WTC11 (cell line): ENCODE data around the gene ATG7. TPM values are rescaled to one million over a fixed set of nuclear protein-coding genes. Genes with fewer than 3 reads are reported as not detected.

Source experiments
- ATAC-seq: fragments of 200-7000 bp; cut with Tn5 transposase; 2 replicates; pipeline ENCODE4 v1.10.0; 2021; ENCODE audit warnings: mild to moderate bottlenecking, moderate library complexity
- CTCF ChIA-PET: fragments of 300-600 bp; sonication (Branson Sonifier 250); formaldehyde crosslinking; loops from one replicate; lab custom pipeline; 2021; ENCODE audit warnings: antibody characterized with exemption; lab: Charles Lee
- POLR2A ChIA-PET: fragments of 350-600 bp; sonication (Branson Sonifier 250); formaldehyde crosslinking; loops from one replicate; lab custom pipeline; 2021; ENCODE audit warnings: antibody characterized with exemption; lab: Charles Lee
- DNase-seq: peaks from one replicate; pipeline ENCODE4 v3.0.0; 2021; ENCODE audit warnings: low spot score
- H3K27ac Mint-ChIP-seq: 2 replicates; pipeline ENCODE4 v1.8.0; 2021; ENCODE audit warnings: mixed read lengths
- H3K27me3 Mint-ChIP-seq: 2 replicates; pipeline ENCODE4 v1.8.0; 2021; ENCODE audit warnings: low read depth, mild to moderate bottlenecking, moderate library complexity, mixed read lengths
- H3K36me3 Mint-ChIP-seq: 2 replicates; pipeline ENCODE4 v1.8.0; 2021; ENCODE audit warnings: mixed read lengths
- H3K4me1 Mint-ChIP-seq: 2 replicates; pipeline ENCODE4 v1.8.0; 2022; ENCODE audit warnings: mixed read lengths
- H3K4me3 Mint-ChIP-seq: 2 replicates; pipeline ENCODE4 v1.8.0; 2021; ENCODE audit warnings: mild to moderate bottlenecking, moderate library complexity, mixed read lengths
- H3K9me3 Mint-ChIP-seq: 2 replicates; pipeline ENCODE4 v1.8.0; 2021; ENCODE audit warnings: mixed read lengths
- ETV6 ChIP-seq: sonication (generic); formaldehyde crosslinking; IDR thresholded peaks from 2 replicates; pipeline ENCODE4 v1.8.1; 2022; ENCODE audit warnings: mild to moderate bottlenecking, missing genetic modification reagents
- JAZF1 ChIP-seq: fragments of 250-450 bp; sonication (Bioruptor Pico); IDR thresholded peaks from 2 replicates; pipeline ENCODE4 v1.9.0; 2021; ENCODE audit warnings: moderate library complexity, mild to moderate bottlenecking, inconsistent platforms
- JUN ChIP-seq: sonication (generic); formaldehyde crosslinking; IDR thresholded peaks from 2 replicates; pipeline ENCODE4 v1.8.0; 2023; ENCODE audit warnings: mild to moderate bottlenecking, missing genetic modification reagents
- KAT7 ChIP-seq: sonication (generic); formaldehyde crosslinking; IDR thresholded peaks from 2 replicates; pipeline ENCODE4 v1.8.1; 2023; ENCODE audit warnings: missing genetic modification reagents, mild to moderate bottlenecking, borderline replicate concordance
- NFE2L1 ChIP-seq: sonication (generic); formaldehyde crosslinking; IDR thresholded peaks from 2 replicates; pipeline ENCODE4 v1.8.1; 2023; ENCODE audit warnings: missing genetic modification reagents
- PRRX2 ChIP-seq: fragments of 250-450 bp; sonication (Bioruptor Pico); IDR thresholded peaks from 2 replicates; pipeline ENCODE4 v1.8.0; 2021; ENCODE audit warnings: mild to moderate bottlenecking
- TCF7 ChIP-seq: sonication (generic); formaldehyde crosslinking; IDR thresholded peaks from 2 replicates; pipeline ENCODE4 v1.8.0; 2022; ENCODE audit warnings: mild to moderate bottlenecking, low read depth, missing genetic modification reagents, moderate library complexity
- TEAD4 ChIP-seq: sonication (generic); formaldehyde crosslinking; IDR thresholded peaks from 2 replicates; pipeline ENCODE4 v1.8.0; 2022; ENCODE audit warnings: mild to moderate bottlenecking, missing genetic modification reagents
- ZNF317 ChIP-seq: sonication (generic); formaldehyde crosslinking; IDR thresholded peaks from 2 replicates; pipeline ENCODE4 v1.8.1; 2023; ENCODE audit warnings: low read depth, mild to moderate bottlenecking, moderate library complexity, missing genetic modification reagents, borderline replicate concordance
- total RNA-seq: library from RNA; stranded (reverse); gene quantifications from 3 replicates; pipeline ENCODE4 v1.2.3, GENCODE V29; 2021
- TF ChIP-seq, protein P1 (sequence below): sonication (generic); formaldehyde crosslinking; IDR thresholded peaks from 2 replicates; pipeline ENCODE4 v1.8.1; 2022; ENCODE audit warnings: mild to moderate bottlenecking, moderate library complexity, missing genetic modification reagents
- TF ChIP-seq, protein P2 (sequence below): sonication (generic); formaldehyde crosslinking; IDR thresholded peaks from 2 replicates; pipeline ENCODE4 v1.8.0; 2022; ENCODE audit warnings: mild to moderate bottlenecking, missing genetic modification reagents
- TF ChIP-seq, protein P3 (sequence below): fragments of 200-600 bp; IDR thresholded peaks from 2 replicates; pipeline ENCODE4 v1.8.0; 2022; ENCODE audit warnings: antibody characterized with exemption
- TF ChIP-seq, protein P4 (sequence below): sonication (generic); formaldehyde crosslinking; IDR thresholded peaks from 2 replicates; pipeline ENCODE4 v1.8.1; 2023; ENCODE audit warnings: mild to moderate bottlenecking, missing genetic modification reagents, borderline replicate concordance
- TF ChIP-seq, protein P5 (sequence below): sonication (generic); formaldehyde crosslinking; IDR thresholded peaks from 2 replicates; pipeline ENCODE4 v1.8.0; 2023; ENCODE audit warnings: mild to moderate bottlenecking, missing genetic modification reagents
- TF ChIP-seq, protein P6 (sequence below): sonication (generic); formaldehyde crosslinking; IDR thresholded peaks from 2 replicates; pipeline ENCODE4 v1.8.1; 2023; ENCODE audit warnings: mild to moderate bottlenecking, missing genetic modification reagents, moderate library complexity
- TF ChIP-seq, protein P7 (sequence below): fragments of 250-450 bp; sonication (Bioruptor Pico); IDR thresholded peaks from 2 replicates; pipeline ENCODE4 v2.1.2; 2022; ENCODE audit warnings: mild to moderate bottlenecking, moderate library complexity
- TF ChIP-seq, protein P8 (sequence below): sonication (generic); formaldehyde crosslinking; IDR thresholded peaks from 2 replicates; pipeline ENCODE4 v1.8.0; 2022; ENCODE audit warnings: mild to moderate bottlenecking, missing genetic modification reagents
- TF ChIP-seq, protein P9 (sequence below): fragments of 250-450 bp; sonication (Bioruptor Pico); IDR thresholded peaks from 2 replicates; pipeline ENCODE4 v1.9.0; 2021; ENCODE audit warnings: mild to moderate bottlenecking

The ATG7 gene
- total RNA-seq, 1 experiment from 2014 or later: 17.5 TPM

DNA sequence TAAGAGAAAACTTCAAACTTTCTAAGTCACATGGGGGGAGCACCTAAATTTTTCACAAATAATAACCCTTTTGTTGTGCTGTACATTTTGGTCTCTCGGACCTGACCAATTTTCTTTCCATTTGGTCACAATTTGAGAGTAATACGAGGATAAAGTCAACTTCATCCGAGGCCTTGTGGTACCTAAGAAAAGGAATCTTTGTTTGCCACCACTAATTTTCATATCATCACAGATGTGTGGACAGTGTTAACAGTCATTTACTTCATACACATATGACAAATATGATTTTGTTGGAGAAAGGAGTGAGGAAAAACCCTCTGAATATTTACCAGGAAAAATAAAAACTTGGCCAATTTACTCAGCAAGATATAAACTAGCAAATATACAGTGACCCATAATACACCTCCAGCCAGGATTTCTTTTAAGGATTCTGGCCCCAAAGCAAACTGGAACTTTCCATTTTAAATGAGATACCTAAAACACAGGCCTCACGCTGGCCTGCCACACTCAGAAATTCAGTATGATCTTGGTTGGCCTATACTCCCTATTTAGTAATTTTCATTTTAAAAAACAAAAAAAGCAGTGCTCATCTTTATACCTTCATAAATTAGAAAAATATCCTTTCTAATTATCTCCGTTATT, 330.8 kb downstream of the ATG7 start:
- CTCF ChIA-PET: no interaction called here
- Mint-ChIP-seq H3K4me1 (peaks cover 71% of the 10 kb centered on the region), H3K27me3 (no peaks in the 10 kb centered on the region), H3K4me3 (no peak overlapping the region), H3K36me3 (peaks cover 20% of the 10 kb centered on the region), H3K27ac (peak overlapping the region; percentile 76), H3K9me3 (peaks cover 3% of the 10 kb centered on the region; the same call in 1 of the 2 replicates)
- DNase-seq: no peak
- no peak for ATAC-seq
- POLR2A ChIA-PET: no interaction called here
- TF ChIP-seq, protein P1, sequence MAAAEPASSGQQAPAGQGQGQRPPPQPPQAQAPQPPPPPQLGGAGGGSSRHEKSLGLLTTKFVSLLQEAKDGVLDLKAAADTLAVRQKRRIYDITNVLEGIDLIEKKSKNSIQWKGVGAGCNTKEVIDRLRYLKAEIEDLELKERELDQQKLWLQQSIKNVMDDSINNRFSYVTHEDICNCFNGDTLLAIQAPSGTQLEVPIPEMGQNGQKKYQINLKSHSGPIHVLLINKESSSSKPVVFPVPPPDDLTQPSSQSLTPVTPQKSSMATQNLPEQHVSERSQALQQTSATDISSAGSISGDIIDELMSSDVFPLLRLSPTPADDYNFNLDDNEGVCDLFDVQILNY (CRISPR knock-in tag): no peak
- TF ChIP-seq, protein P2, sequence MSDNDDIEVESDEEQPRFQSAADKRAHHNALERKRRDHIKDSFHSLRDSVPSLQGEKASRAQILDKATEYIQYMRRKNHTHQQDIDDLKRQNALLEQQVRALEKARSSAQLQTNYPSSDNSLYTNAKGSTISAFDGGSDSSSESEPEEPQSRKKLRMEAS (CRISPR knock-in tag): no peak
- TF ChIP-seq, protein P3, sequence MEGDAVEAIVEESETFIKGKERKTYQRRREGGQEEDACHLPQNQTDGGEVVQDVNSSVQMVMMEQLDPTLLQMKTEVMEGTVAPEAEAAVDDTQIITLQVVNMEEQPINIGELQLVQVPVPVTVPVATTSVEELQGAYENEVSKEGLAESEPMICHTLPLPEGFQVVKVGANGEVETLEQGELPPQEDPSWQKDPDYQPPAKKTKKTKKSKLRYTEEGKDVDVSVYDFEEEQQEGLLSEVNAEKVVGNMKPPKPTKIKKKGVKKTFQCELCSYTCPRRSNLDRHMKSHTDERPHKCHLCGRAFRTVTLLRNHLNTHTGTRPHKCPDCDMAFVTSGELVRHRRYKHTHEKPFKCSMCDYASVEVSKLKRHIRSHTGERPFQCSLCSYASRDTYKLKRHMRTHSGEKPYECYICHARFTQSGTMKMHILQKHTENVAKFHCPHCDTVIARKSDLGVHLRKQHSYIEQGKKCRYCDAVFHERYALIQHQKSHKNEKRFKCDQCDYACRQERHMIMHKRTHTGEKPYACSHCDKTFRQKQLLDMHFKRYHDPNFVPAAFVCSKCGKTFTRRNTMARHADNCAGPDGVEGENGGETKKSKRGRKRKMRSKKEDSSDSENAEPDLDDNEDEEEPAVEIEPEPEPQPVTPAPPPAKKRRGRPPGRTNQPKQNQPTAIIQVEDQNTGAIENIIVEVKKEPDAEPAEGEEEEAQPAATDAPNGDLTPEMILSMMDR: no peak
- TF ChIP-seq, protein P4, sequence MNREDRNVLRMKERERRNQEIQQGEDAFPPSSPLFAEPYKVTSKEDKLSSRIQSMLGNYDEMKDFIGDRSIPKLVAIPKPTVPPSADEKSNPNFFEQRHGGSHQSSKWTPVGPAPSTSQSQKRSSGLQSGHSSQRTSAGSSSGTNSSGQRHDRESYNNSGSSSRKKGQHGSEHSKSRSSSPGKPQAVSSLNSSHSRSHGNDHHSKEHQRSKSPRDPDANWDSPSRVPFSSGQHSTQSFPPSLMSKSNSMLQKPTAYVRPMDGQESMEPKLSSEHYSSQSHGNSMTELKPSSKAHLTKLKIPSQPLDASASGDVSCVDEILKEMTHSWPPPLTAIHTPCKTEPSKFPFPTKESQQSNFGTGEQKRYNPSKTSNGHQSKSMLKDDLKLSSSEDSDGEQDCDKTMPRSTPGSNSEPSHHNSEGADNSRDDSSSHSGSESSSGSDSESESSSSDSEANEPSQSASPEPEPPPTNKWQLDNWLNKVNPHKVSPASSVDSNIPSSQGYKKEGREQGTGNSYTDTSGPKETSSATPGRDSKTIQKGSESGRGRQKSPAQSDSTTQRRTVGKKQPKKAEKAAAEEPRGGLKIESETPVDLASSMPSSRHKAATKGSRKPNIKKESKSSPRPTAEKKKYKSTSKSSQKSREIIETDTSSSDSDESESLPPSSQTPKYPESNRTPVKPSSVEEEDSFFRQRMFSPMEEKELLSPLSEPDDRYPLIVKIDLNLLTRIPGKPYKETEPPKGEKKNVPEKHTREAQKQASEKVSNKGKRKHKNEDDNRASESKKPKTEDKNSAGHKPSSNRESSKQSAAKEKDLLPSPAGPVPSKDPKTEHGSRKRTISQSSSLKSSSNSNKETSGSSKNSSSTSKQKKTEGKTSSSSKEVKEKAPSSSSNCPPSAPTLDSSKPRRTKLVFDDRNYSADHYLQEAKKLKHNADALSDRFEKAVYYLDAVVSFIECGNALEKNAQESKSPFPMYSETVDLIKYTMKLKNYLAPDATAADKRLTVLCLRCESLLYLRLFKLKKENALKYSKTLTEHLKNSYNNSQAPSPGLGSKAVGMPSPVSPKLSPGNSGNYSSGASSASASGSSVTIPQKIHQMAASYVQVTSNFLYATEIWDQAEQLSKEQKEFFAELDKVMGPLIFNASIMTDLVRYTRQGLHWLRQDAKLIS (CRISPR knock-in tag): no peak
- TF ChIP-seq JUN (CRISPR knock-in tag) (no peak), ETV6 (CRISPR knock-in tag) (no peak), TCF7 (CRISPR knock-in tag) (no peak), TEAD4 (CRISPR knock-in tag) (no peak), KAT7 (CRISPR knock-in tag) (no peak), NFE2L1 (no peak), JAZF1 (CRISPR knock-in tag) (no peak), ZNF317 (CRISPR knock-in tag) (no peak), PRRX2 (CRISPR knock-in tag) (no peak)
- TF ChIP-seq, protein P5, sequence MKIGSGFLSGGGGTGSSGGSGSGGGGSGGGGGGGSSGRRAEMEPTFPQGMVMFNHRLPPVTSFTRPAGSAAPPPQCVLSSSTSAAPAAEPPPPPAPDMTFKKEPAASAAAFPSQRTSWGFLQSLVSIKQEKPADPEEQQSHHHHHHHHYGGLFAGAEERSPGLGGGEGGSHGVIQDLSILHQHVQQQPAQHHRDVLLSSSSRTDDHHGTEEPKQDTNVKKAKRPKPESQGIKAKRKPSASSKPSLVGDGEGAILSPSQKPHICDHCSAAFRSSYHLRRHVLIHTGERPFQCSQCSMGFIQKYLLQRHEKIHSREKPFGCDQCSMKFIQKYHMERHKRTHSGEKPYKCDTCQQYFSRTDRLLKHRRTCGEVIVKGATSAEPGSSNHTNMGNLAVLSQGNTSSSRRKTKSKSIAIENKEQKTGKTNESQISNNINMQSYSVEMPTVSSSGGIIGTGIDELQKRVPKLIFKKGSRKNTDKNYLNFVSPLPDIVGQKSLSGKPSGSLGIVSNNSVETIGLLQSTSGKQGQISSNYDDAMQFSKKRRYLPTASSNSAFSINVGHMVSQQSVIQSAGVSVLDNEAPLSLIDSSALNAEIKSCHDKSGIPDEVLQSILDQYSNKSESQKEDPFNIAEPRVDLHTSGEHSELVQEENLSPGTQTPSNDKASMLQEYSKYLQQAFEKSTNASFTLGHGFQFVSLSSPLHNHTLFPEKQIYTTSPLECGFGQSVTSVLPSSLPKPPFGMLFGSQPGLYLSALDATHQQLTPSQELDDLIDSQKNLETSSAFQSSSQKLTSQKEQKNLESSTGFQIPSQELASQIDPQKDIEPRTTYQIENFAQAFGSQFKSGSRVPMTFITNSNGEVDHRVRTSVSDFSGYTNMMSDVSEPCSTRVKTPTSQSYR: no peak
- TF ChIP-seq, protein P6, sequence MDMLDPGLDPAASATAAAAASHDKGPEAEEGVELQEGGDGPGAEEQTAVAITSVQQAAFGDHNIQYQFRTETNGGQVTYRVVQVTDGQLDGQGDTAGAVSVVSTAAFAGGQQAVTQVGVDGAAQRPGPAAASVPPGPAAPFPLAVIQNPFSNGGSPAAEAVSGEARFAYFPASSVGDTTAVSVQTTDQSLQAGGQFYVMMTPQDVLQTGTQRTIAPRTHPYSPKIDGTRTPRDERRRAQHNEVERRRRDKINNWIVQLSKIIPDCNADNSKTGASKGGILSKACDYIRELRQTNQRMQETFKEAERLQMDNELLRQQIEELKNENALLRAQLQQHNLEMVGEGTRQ (CRISPR knock-in tag): no peak
- TF ChIP-seq, protein P7, sequence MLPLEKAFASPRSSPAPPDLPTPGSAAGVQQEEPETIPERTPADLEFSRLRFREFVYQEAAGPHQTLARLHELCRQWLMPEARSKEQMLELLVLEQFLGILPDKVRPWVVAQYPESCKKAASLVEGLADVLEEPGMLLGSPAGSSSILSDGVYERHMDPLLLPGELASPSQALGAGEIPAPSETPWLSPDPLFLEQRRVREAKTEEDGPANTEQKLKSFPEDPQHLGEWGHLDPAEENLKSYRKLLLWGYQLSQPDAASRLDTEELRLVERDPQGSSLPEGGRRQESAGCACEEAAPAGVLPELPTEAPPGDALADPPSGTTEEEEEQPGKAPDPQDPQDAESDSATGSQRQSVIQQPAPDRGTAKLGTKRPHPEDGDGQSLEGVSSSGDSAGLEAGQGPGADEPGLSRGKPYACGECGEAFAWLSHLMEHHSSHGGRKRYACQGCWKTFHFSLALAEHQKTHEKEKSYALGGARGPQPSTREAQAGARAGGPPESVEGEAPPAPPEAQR (CRISPR knock-in tag): no peak
- TF ChIP-seq, protein P8, sequence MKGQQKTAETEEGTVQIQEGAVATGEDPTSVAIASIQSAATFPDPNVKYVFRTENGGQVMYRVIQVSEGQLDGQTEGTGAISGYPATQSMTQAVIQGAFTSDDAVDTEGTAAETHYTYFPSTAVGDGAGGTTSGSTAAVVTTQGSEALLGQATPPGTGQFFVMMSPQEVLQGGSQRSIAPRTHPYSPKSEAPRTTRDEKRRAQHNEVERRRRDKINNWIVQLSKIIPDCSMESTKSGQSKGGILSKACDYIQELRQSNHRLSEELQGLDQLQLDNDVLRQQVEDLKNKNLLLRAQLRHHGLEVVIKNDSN (CRISPR knock-in tag): no peak
- TF ChIP-seq, protein P9, sequence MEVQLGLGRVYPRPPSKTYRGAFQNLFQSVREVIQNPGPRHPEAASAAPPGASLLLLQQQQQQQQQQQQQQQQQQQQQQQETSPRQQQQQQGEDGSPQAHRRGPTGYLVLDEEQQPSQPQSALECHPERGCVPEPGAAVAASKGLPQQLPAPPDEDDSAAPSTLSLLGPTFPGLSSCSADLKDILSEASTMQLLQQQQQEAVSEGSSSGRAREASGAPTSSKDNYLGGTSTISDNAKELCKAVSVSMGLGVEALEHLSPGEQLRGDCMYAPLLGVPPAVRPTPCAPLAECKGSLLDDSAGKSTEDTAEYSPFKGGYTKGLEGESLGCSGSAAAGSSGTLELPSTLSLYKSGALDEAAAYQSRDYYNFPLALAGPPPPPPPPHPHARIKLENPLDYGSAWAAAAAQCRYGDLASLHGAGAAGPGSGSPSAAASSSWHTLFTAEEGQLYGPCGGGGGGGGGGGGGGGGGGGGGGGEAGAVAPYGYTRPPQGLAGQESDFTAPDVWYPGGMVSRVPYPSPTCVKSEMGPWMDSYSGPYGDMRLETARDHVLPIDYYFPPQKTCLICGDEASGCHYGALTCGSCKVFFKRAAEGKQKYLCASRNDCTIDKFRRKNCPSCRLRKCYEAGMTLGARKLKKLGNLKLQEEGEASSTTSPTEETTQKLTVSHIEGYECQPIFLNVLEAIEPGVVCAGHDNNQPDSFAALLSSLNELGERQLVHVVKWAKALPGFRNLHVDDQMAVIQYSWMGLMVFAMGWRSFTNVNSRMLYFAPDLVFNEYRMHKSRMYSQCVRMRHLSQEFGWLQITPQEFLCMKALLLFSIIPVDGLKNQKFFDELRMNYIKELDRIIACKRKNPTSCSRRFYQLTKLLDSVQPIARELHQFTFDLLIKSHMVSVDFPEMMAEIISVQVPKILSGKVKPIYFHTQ (CRISPR knock-in tag): no peak
